B cell (primary cell): Measurements from ENCODE around the gene TSPAN18. TPM values are rescaled to one million over a fixed set of nuclear protein-coding genes. Genes with fewer than 3 reads are reported as not detected.

Experiments used
- ATAC-seq: fragments of 200-7000 bp; cut with Tn5 transposase; one replicate; pipeline ENCODE4 v1.10.0; 2021; ENCODE audit warnings: low read depth, mild to moderate bottlenecking, moderate number of reproducible peaks, moderate library complexity
- CTCF ChIA-PET: fragments of 350-600 bp; sonication (Branson Sonifier 250); formaldehyde crosslinking; loops from one replicate; lab custom pipeline; 2021; ENCODE audit warnings: antibody characterized with exemption, inconsistent platforms; lab: Charles Lee
- POLR2A ChIA-PET: fragments of 350-600 bp; sonication (Branson Sonifier 250); formaldehyde crosslinking; loops from one replicate; lab custom pipeline; 2021; ENCODE audit warnings: antibody characterized with exemption; lab: Charles Lee
- DNase-seq: peaks from one replicate; pipeline ENCODE4 v3.0.0; 2013
- H2AFZ ChIP-seq: 2 replicates; pipeline ENCODE4 v1.6.1; 2012; ENCODE audit warnings: mild to moderate bottlenecking, low read depth, low read length; ENCODE audit not compliant: insufficient read depth, poor library complexity, severe bottlenecking
- H3K27ac ChIP-seq, 2 donors: 1 replicate in 1 of 2; 2 replicates in 1 of 2; pipeline ENCODE4 v1.5.1; 2012 to 2013; ENCODE audit warnings: low read length in 2 of 2, mild to moderate bottlenecking in 2 of 2, moderate library complexity in 1 of 2
- H3K27me3 ChIP-seq, 4 experiments: fragments of 200-600 bp in 1 of 4; sonication (generic) in 1 of 4; replicated peaks in 1 of 4; 1 replicate in 2 of 4; 2 replicates in 2 of 4; pipeline versions ENCODE4 v1.6.1 to v1.7.0; 2013 to 2016; ENCODE audit warnings: low read length in 3 of 4, mild to moderate bottlenecking in 2 of 4, mixed read lengths in 1 of 4, moderate library complexity in 1 of 4; ENCODE audit not compliant: insufficient read depth in 4 of 4, control insufficient read depth in 3 of 4; ENCODE audit errors: control extremely low read depth in 1 of 4
- H3K36me3 ChIP-seq, 2 experiments: replicated peaks in 1 of 2; 1 replicate in 1 of 2; 2 replicates in 1 of 2; pipeline versions ENCODE4 v1.6.1 to v1.7.1; 2013; ENCODE audit warnings: low read length in 1 of 2; ENCODE audit not compliant: insufficient read depth in 2 of 2, control insufficient read depth in 1 of 2; ENCODE audit errors: control extremely low read depth in 1 of 2, extremely low read depth in 1 of 2
- H3K4me1 ChIP-seq, 2 donors: fragments of 200-600 bp in 1 of 2; sonication (generic) in 1 of 2; 1 replicate in 1 of 2; 2 replicates in 1 of 2; pipeline versions ENCODE4 v1.5.1 to v1.6.1; 2013 to 2017; ENCODE audit warnings: low read length in 2 of 2; ENCODE audit not compliant: control insufficient read depth in 2 of 2, insufficient read depth in 2 of 2
- H3K4me2 ChIP-seq: replicated peaks from 2 replicates; pipeline ENCODE3; 2012; ENCODE audit warnings: mild to moderate bottlenecking, low read depth, low read length; ENCODE audit not compliant: poor library complexity, severe bottlenecking
- H3K4me3 ChIP-seq, 5 experiments: fragments of 200-600 bp in 1 of 5; sonication (generic) in 1 of 5; 1 replicate in 3 of 5; 2 replicates in 2 of 5; pipeline versions ENCODE4 v1.5.1 to v1.7.0; 2011 to 2016; ENCODE audit warnings: low read length in 4 of 5, mild to moderate bottlenecking in 4 of 5, low read depth in 2 of 5, control low read depth in 1 of 5, moderate library complexity in 1 of 5; ENCODE audit not compliant: insufficient read depth in 1 of 5; ENCODE audit errors: control extremely low read depth in 1 of 5, extremely low read depth in 1 of 5
- H3K79me2 ChIP-seq: fragments of 200-600 bp; sonication (generic); one replicate; pipeline ENCODE4 v1.6.0; 2016; ENCODE audit warnings: low read length; ENCODE audit not compliant: control insufficient read depth, insufficient read depth
- H3K9ac ChIP-seq: fragments of 200-600 bp; sonication (generic); 2 replicates; pipeline ENCODE4 v1.6.1; 2017; ENCODE audit warnings: mild to moderate bottlenecking, low read length, moderate library complexity
- H3K9me3 ChIP-seq, 3 donors: one replicate each; pipeline versions ENCODE4 v1.6.1 to v1.7.1; 2013; ENCODE audit warnings: low read length in 2 of 3; ENCODE audit not compliant: control insufficient read depth in 2 of 3, insufficient read depth in 1 of 3; ENCODE audit errors: control extremely low read depth in 1 of 3
- H4K20me1 ChIP-seq: 2 replicates; pipeline ENCODE4 v1.6.0; 2012; ENCODE audit warnings: mild to moderate bottlenecking, low read length; ENCODE audit not compliant: insufficient read depth, control insufficient read depth, poor library complexity, severe bottlenecking
- H3K27ac Mint-ChIP-seq: one replicate; pipeline ENCODE4 v1.8.0; 2021; ENCODE audit warnings: mixed read lengths
- H3K27me3 Mint-ChIP-seq: one replicate; pipeline ENCODE4 v1.8.0; 2021; ENCODE audit warnings: mixed read lengths
- H3K4me1 Mint-ChIP-seq: one replicate; pipeline ENCODE4 v1.8.0; 2021; ENCODE audit warnings: mixed read lengths
- H3K4me3 Mint-ChIP-seq: one replicate; pipeline ENCODE4 v1.8.0; 2021; ENCODE audit warnings: mixed read lengths
- H3K9me3 Mint-ChIP-seq: one replicate; pipeline ENCODE4 v1.8.0; 2022; ENCODE audit warnings: mixed read lengths; ENCODE audit not compliant: insufficient read depth
- CTCF ChIP-seq: fragments of 200-600 bp; IDR thresholded peaks from one replicate; pipeline ENCODE4 v1.8.0; 2022; ENCODE audit warnings: antibody characterized with exemption, mild to moderate bottlenecking
- EZH2 ChIP-seq: IDR thresholded peaks from 2 replicates; pipeline ENCODE4 v1.6.1; 2012; ENCODE audit warnings: borderline replicate concordance, low read depth, mild to moderate bottlenecking, moderate library complexity, low read length; ENCODE audit not compliant: insufficient read depth, poor library complexity, severe bottlenecking
- WGBS: methylation state at CpG from one replicate; pipeline ENCODE4 v1.1.5; 2013; ENCODE audit warnings: missing lambda C conversion rate; ENCODE audit not compliant: insufficient coverage; 5-methylcytosine and 5-hydroxymethylcytosine counted together
- intact Hi-C: fragments of 100-400 bp; cut with micrococcal nuclease; formaldehyde crosslinking; loops from one replicate; pipeline ENCODE4 v1.10.0; 2022
- polyA plus RNA-seq: library from polyadenylated mRNA; depleted of rRNA; stranded (reverse); fragments of >200 nt; gene quantifications from 2 replicates; pipeline ENCODE4 v1.2.3, GENCODE V29; 2012
- total RNA-seq, 2 donors: library from RNA; stranded (reverse); fragments of 120-200 nt in 1 of 2; gene quantifications; 1 replicate in 1 of 2; 2 replicates in 1 of 2; pipeline versions ENCODE4 v1.2.3 to v1.2.4, GENCODE V29; 2013 to 2022

The TSPAN18 gene
- total and polyA plus RNA-seq, 2 donors (not counting 1 experiment from before 2014, with no cell fraction given), result 0.75 to 2.0 TPM

GRCh38 chr11:44718057-44718456, 8.7 kb upstream of the TSPAN18 start:
- no peaks in the 10 kb centered on the region for H3K9me3 Mint-ChIP-seq

More at GRCh38 chr11:44718057-44718456, 8.7 kb upstream of the TSPAN18 start:
- Histone ChIP-seq H3K36me3 (no peaks in the 10 kb centered on the region), H3K27ac (no peak overlapping the region), H3K79me2 (no peaks in the 10 kb centered on the region), H2AFZ (no peak overlapping the region), H3K27me3 (peaks cover 0 to 7% (median 0%) of the 10 kb centered on the region in 4 experiments), H4K20me1 (no peaks in the 10 kb centered on the region), H3K4me1 (no peaks in the 10 kb centered on the region), H3K9ac (no peak overlapping the region), H3K9me3 (peaks cover 0 to 3% (median 0%) of the 10 kb centered on the region in 3 donors), H3K4me2 (no peak overlapping the region), H3K4me3 (no peak overlapping the region)
- TF ChIP-seq EZH2 (no peak), CTCF (no peak)
- intact Hi-C loops, result no loop called here
- H3K4me1 Mint-ChIP-seq, result no peaks in the 10 kb centered on the region
- DNase-seq (no peak), ATAC-seq (no peak)
- ChIA-PET CTCF (no interaction called here), POLR2A (no interaction called here)
- no peak overlapping the region for H3K27ac Mint-ChIP-seq
- peaks cover 9% of the 10 kb centered on the region for H3K27me3 Mint-ChIP-seq
- WGBS, result 83% methylated on average over 2 of the region's 5 CpGs
- H3K4me3 Mint-ChIP-seq, result no peak overlapping the region
